ENCODE data around the gene AADACL4. TPM values are rescaled to one million over a fixed set of nuclear protein-coding genes. Genes with fewer than 3 reads are reported as not detected.

The AADACL4 gene
- total RNA-seq, 1 experiment from 2014 or later, result not detected

GRCh38 chr1:12599657-12600056 is 44.2 kb upstream of the AADACL4 start:
- Histone ChIP-seq H4K8ac (replicated peaks; ENCODE audit: insufficient read length, low read depth, low read length) (no peak overlapping the region), H3K9ac (ENCODE audit: extremely low read depth, insufficient read length, low read length) (no peak overlapping the region), H2BK120ac (ENCODE audit: low read depth, low read length, poor library complexity, severe bottlenecking) (no peak overlapping the region), H3K14ac (ENCODE audit: insufficient read depth, low read length) (no peak overlapping the region), H3K4me1 (ENCODE audit: insufficient read depth, low read length) (no peaks in the 10 kb centered on the region; the same call in 1 of the 2 replicates), H3K79me2 (ENCODE audit: insufficient read depth, low read length) (no peaks in the 10 kb centered on the region), H2AK5ac (ENCODE audit: insufficient read length, low read length) (no peak overlapping the region), H4K5ac (ENCODE audit: insufficient read length, low read depth, low read length) (no peak overlapping the region), H2BK5ac (ENCODE audit: insufficient read length, low read length) (no peak overlapping the region), H3K79me1 (ENCODE audit: insufficient read depth, low read depth, low read length, poor library complexity, severe bottlenecking) (no peaks in the 10 kb centered on the region), H3T11ph (ENCODE audit: low read length) (no peak overlapping the region), H3K18ac (ENCODE audit: insufficient read length, low read depth, low read length) (no peak overlapping the region), H3K56ac (ENCODE audit: insufficient read length, low read depth, low read length) (no peak overlapping the region), H3K4ac (ENCODE audit: low read depth, low read length) (no peak overlapping the region), H2AFZ (ENCODE audit: low read length) (no peak overlapping the region), H4K20me1 (ENCODE audit: control insufficient read depth, insufficient read depth, insufficient read length) (no peaks in the 10 kb centered on the region), H3K27me3 (ENCODE audit: insufficient read depth, low read length) (no peaks in the 10 kb centered on the region), H3K27ac (ENCODE audit: insufficient read length, low read depth, low read length) (no peak overlapping the region), H2BK20ac (ENCODE audit: low read depth, low read length, poor library complexity, severe bottlenecking) (no peak overlapping the region), H3K23ac (ENCODE audit: insufficient read length, low read depth, low read length) (no peak overlapping the region), H3K23me2 (ENCODE audit: insufficient read length, low read depth, low read length, poor library complexity, severe bottlenecking) (peaks cover 12% of the 10 kb centered on the region), H2BK15ac (ENCODE audit: low read depth, low read length) (no peak overlapping the region), H2BK12ac (ENCODE audit: insufficient read length, low read depth, low read length) (no peak overlapping the region), H4K91ac (ENCODE audit: insufficient read length, low read depth, low read length) (no peak overlapping the region), H3K9me3 (ENCODE audit: control insufficient read depth, low read depth, low read length) (no peaks in the 10 kb centered on the region), H3K4me2 (ENCODE audit: insufficient read depth, insufficient read length, low read length) (no peak overlapping the region)
- no peak overlapping the region for H3K27ac Mint-ChIP-seq
- TF ChIP-seq CTCF (conservative IDR thresholded peaks at IDR 0.05), result no peak
- H3K9me3 Mint-ChIP-seq, result no peaks in the 10 kb centered on the region; a peak in 1 of 5 replicates
- H3K4me1 Mint-ChIP-seq, result peaks cover 59 to 67% of the 10 kb centered on the region in 2 experiments
- H3K4me3 Mint-ChIP-seq, result no peak overlapping the region
- H3K36me3 Mint-ChIP-seq (ENCODE audit: insufficient read depth in 1 of 3, low read depth in 3 of 3), result peaks cover 0 to 34% (median 17%) of the 10 kb centered on the region in 3 experiments; a peak in 5 of 7 replicates
- no peak for DNase-seq
- WGBS (ENCODE audit: extremely low coverage, insufficient read length, low lambda C conversion rate), result no CpG with 5 or more reads among the region's 5 CpGs
- peaks cover 21% of the 10 kb centered on the region for H3K27me3 Mint-ChIP-seq (ENCODE audit: low read depth)

Data from H9 (cell line).